Panc1 (cell line): ENCODE results near the gene MLKL. TPM values are rescaled to one million over a fixed set of nuclear protein-coding genes. Genes with fewer than 3 reads are reported as not detected.

Experiments
- ATAC-seq: fragments of 200-7000 bp; cut with Tn5 transposase; 2 replicates; pipeline ENCODE4 v1.9.1; 2020; ENCODE audit warnings: mild to moderate bottlenecking, moderate library complexity
- BruUV-seq: library from RNA; stranded (reverse); fragments of 400-500 nt; replicated peaks from 2 replicates; lab custom pipeline; 2021; lab: Mats Ljungman, UMichigan
- CTCF ChIA-PET: fragments of 300-600 bp; sonication (Branson Sonifier 250); formaldehyde crosslinking; loops from one replicate; lab custom pipeline; 2022; ENCODE audit warnings: antibody characterized with exemption; lab: Charles Lee
- POLR2A ChIA-PET: fragments of 300-600 bp; sonication (Branson Sonifier 250); formaldehyde crosslinking; loops from one replicate; lab custom pipeline; 2022; ENCODE audit warnings: antibody characterized with exemption; lab: Charles Lee
- DNase-seq: peaks from one replicate; pipeline ENCODE4 v3.0.0-alpha.2; 2010; ENCODE audit warnings: low read depth, low spot score
- H3K27ac ChIP-seq: 2 replicates; pipeline ENCODE4 v1.5.1; 2011; ENCODE audit warnings: mild to moderate bottlenecking, low read length, inconsistent platforms
- H3K27me3 ChIP-seq: fragments of 200-500 bp; sonication (Bioruptor generic); 2 replicates; pipeline ENCODE4 v1.6.0; 2014; ENCODE audit warnings: low read length, inconsistent platforms; ENCODE audit not compliant: control insufficient read depth, insufficient read depth
- H3K36me3 ChIP-seq: fragments of 200-500 bp; sonication (Bioruptor generic); 2 replicates; pipeline ENCODE4 v1.5.1; 2014; ENCODE audit warnings: inconsistent platforms, mild to moderate bottlenecking, low read length, moderate library complexity; ENCODE audit not compliant: control insufficient read depth, insufficient read depth
- H3K4me1 ChIP-seq: 2 replicates; pipeline ENCODE4 v1.5.1; 2011; ENCODE audit warnings: inconsistent platforms, mild to moderate bottlenecking, low read length, moderate library complexity; ENCODE audit not compliant: control insufficient read depth, insufficient read depth
- H3K4me3 ChIP-seq, 2 experiments: 2 replicates each; pipeline ENCODE4 v1.5.1; 2011 to 2012; ENCODE audit warnings: low read depth in 2 of 2, low read length in 2 of 2, mild to moderate bottlenecking in 2 of 2, inconsistent platforms in 1 of 2, moderate library complexity in 1 of 2
- H3K9me3 ChIP-seq: fragments of 200-500 bp; sonication (Bioruptor generic); 2 replicates; pipeline ENCODE4 v1.5.1; 2014; ENCODE audit warnings: low read depth, mild to moderate bottlenecking, inconsistent platforms, low read length, moderate library complexity; ENCODE audit not compliant: control insufficient read depth, insufficient read depth
- POLR2AphosphoS5 ChIP-seq: IDR thresholded peaks from 2 replicates; pipeline ENCODE4 v1.6.1; 2012; ENCODE audit warnings: mild to moderate bottlenecking, low read depth, low read length, moderate library complexity
- SIN3A ChIP-seq: IDR thresholded peaks from 2 replicates; pipeline ENCODE4 v1.6.1; 2012; ENCODE audit warnings: low read depth, mild to moderate bottlenecking, low read length, moderate library complexity, borderline replicate concordance; ENCODE audit not compliant: insufficient read depth
- TCF7L2 ChIP-seq: IDR thresholded peaks from 2 replicates; pipeline ENCODE4 v1.6.1; 2011; ENCODE audit warnings: mild to moderate bottlenecking, low read depth, low read length, inconsistent platforms
- in situ Hi-C: cut with HindIII; loops from 2 replicates; pipeline ENCODE4 v1.10.0; 2016; ENCODE audit warnings: low sequenced_read_pairs, low pct_unique_long_range_greater_than_20kb
- intact Hi-C: fragments of 100-400 bp; cut with micrococcal nuclease; formaldehyde crosslinking; loops from one replicate; pipeline ENCODE4 v1.10.0; 2022; ENCODE audit not compliant: unreplicated experiment
- total RNA-seq: library from RNA; stranded (reverse); gene quantifications from one replicate; pipeline ENCODE4 v1.2.1, GENCODE V29; 2021; ENCODE audit not compliant: unreplicated experiment
- TF ChIP-seq, protein P1 (sequence below), 2 experiments: IDR thresholded peaks; 2 replicates each; pipeline ENCODE4 v1.6.1; 2011 to 2012; ENCODE audit warnings: low read depth in 2 of 2, control low read depth in 1 of 2, low read length in 1 of 2, mild to moderate bottlenecking in 1 of 2, moderate library complexity in 1 of 2; ENCODE audit not compliant: insufficient read depth in 1 of 2
- TF ChIP-seq, protein P2 (sequence below): fragments of 450-650 bp; IDR thresholded peaks from 2 replicates; pipeline ENCODE4 v1.5.1; 2017; ENCODE audit warnings: mild to moderate bottlenecking

The MLKL gene
- total RNA-seq, 1 experiment from 2014 or later: 4.8 TPM

DNA sequence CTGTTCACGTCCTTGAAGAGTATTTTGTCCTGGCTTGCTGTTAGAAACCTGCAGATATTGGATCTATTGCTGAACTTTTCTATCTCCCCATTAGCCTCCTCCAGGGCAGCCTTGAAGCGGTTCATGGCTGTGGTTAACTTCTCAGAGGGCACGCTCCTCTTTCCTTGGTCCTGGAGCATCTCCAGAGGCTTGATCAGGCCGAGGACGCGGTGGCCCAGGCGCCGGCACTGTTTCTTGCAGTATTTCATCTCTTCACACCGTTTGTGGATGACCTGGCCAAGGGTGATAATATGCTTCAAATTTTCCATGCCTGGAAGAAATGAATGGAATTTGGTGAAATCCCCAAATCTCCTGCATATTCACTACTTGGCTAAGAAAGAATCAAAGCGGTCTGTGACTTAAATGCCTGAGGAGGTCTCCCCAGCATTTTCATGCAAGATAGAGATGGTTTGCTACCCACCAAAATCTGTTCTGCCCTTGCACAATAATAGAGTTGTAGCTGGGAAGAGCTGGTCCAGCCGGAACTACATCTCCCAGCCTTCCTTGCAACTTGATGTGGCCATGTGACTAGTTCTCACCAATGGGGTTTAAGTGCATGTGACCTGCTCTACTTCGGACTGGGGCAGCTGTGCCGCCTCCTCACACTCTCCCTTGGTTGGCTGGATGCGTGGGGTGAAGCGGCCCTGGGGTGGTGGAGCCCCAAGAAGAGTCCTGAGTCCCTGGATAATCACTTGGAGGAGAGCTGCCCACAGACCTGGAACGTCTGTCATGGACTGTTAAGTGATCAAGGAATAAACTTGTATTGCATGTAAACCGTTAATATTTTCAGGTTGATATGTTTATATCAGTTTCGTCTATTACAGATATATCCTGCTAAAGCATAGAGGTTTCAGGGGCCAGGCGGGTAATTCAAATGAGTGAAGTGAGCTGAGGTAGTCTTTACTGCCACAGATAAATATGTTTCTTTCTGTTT, 4.9 kb downstream of the MLKL start:
- peak; percentile 96 for ATAC-seq
- TF ChIP-seq POLR2AphosphoS5: peak; percentile 42; the same call in 1 of the 2 replicates
- TF ChIP-seq, protein P1, sequence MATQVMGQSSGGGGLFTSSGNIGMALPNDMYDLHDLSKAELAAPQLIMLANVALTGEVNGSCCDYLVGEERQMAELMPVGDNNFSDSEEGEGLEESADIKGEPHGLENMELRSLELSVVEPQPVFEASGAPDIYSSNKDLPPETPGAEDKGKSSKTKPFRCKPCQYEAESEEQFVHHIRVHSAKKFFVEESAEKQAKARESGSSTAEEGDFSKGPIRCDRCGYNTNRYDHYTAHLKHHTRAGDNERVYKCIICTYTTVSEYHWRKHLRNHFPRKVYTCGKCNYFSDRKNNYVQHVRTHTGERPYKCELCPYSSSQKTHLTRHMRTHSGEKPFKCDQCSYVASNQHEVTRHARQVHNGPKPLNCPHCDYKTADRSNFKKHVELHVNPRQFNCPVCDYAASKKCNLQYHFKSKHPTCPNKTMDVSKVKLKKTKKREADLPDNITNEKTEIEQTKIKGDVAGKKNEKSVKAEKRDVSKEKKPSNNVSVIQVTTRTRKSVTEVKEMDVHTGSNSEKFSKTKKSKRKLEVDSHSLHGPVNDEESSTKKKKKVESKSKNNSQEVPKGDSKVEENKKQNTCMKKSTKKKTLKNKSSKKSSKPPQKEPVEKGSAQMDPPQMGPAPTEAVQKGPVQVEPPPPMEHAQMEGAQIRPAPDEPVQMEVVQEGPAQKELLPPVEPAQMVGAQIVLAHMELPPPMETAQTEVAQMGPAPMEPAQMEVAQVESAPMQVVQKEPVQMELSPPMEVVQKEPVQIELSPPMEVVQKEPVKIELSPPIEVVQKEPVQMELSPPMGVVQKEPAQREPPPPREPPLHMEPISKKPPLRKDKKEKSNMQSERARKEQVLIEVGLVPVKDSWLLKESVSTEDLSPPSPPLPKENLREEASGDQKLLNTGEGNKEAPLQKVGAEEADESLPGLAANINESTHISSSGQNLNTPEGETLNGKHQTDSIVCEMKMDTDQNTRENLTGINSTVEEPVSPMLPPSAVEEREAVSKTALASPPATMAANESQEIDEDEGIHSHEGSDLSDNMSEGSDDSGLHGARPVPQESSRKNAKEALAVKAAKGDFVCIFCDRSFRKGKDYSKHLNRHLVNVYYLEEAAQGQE (IDR thresholded peaks at IDR 0.05; ENCODE audit: insufficient read depth in 1 of 2, low read depth in 2 of 2, low read length in 1 of 2): no peak
- TF ChIP-seq, protein P2, sequence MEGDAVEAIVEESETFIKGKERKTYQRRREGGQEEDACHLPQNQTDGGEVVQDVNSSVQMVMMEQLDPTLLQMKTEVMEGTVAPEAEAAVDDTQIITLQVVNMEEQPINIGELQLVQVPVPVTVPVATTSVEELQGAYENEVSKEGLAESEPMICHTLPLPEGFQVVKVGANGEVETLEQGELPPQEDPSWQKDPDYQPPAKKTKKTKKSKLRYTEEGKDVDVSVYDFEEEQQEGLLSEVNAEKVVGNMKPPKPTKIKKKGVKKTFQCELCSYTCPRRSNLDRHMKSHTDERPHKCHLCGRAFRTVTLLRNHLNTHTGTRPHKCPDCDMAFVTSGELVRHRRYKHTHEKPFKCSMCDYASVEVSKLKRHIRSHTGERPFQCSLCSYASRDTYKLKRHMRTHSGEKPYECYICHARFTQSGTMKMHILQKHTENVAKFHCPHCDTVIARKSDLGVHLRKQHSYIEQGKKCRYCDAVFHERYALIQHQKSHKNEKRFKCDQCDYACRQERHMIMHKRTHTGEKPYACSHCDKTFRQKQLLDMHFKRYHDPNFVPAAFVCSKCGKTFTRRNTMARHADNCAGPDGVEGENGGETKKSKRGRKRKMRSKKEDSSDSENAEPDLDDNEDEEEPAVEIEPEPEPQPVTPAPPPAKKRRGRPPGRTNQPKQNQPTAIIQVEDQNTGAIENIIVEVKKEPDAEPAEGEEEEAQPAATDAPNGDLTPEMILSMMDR: no peak
- 0 out of 2 replicates have a peak, but pooled peaks have one; percentile 26 for TF ChIP-seq SIN3A
- Histone ChIP-seq H3K4me1 (no peaks in the 10 kb centered on the region; the same call in 1 of the 2 replicates), H3K4me3 (peak overlapping the region; percentile 46 to 68), H3K9me3 (no peaks in the 10 kb centered on the region), H3K36me3 (no peaks in the 10 kb centered on the region), H3K27ac (peak overlapping the region; percentile 76; the same call in 1 of the 2 replicates), H3K27me3 (no peaks in the 10 kb centered on the region)
- CTCF ChIA-PET: interaction anchor here (0.6 kb wide), 1 partner anchor 284 kb away, joined by 3 read pairs; no protein-coding TSS in a partner anchor
- in situ Hi-C loops: no loop called here
- peak; percentile 79 for DNase-seq
- intact Hi-C loops: no loop called here
- POLR2A ChIA-PET: interaction anchor here (0.6 kb wide), 2 partner anchors 29 to 172 kb away, joined by 3 to 10 read pairs; no protein-coding TSS in a partner anchor
- no TSS peak for BruUV-seq

DNA sequence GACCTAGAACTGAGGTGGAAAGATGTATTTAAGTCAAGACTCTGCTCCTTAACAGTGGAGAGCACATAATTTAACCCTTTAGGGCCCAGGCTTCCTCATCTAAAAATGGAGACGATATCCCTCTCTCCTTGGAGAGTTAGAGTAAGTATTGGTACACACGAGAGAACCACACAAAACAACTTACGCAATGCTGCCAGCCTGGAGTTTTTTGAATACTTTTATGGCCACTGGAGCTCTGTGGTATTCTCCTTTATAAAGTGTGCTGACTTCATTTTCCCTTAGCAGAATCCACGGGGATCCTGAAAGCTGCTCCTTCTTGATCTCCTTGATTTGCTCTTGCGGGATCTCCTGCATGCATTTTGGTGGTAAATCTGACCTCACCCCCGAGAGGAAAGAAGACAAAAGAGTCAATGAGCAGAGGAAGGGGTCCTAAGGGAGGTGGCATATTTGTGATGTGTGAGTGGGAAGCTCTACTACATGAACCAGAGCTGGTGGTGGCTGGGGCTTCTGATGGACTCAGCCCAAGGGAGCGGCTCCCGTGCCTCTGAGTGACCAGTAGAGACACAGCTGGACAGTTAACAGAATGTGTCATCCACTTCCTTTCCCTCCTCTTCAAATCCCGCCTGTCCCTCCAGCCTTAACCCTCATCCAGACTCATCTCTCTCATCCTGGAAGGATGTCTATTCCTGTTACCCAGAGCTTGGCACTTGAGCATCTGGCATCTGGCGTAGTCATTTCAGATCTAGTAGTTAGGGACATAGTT, 9.4 kb downstream of the MLKL start:
- in situ Hi-C loops: no loop called here
- ATAC-seq: no peak
- Histone ChIP-seq H3K4me3 (no peak overlapping the region), H3K27ac (no peak overlapping the region), H3K9me3 (no peaks in the 10 kb centered on the region), H3K36me3 (no peaks in the 10 kb centered on the region), H3K27me3 (no peaks in the 10 kb centered on the region), H3K4me1 (no peaks in the 10 kb centered on the region)
- CTCF ChIA-PET: interaction anchor here (1.9 kb wide), 1 partner anchor 25 kb away, joined by 4 read pairs; the partner anchor contains the start of gene RFWD3
- POLR2A ChIA-PET: no interaction called here
- BruUV-seq: no TSS peak
- TF ChIP-seq SIN3A (no peak), POLR2AphosphoS5 (no peak), TCF7L2 (no peak)
- TF ChIP-seq, protein P2: no peak
- TF ChIP-seq, protein P1 (IDR thresholded peaks at IDR 0.05; ENCODE audit: insufficient read depth in 1 of 2, low read depth in 2 of 2, low read length in 1 of 2): no peak
- intact Hi-C loops: no loop called here
- DNase-seq: no peak
